ENCODE data around the gene ATP13A1. TPM values are rescaled to one million over a fixed set of nuclear protein-coding genes. Genes with fewer than 3 reads are reported as not detected.
"Not testable (repeated sequence)": the region's sequence is repeated elsewhere in the genome, so short reads cannot be mapped to it uniquely, and the experiment has no call there.

ATP13A1 gene
- total RNA-seq, 4 donors from 2014 or later = 17.4 to 130 (median 56.9) TPM

DNA sequence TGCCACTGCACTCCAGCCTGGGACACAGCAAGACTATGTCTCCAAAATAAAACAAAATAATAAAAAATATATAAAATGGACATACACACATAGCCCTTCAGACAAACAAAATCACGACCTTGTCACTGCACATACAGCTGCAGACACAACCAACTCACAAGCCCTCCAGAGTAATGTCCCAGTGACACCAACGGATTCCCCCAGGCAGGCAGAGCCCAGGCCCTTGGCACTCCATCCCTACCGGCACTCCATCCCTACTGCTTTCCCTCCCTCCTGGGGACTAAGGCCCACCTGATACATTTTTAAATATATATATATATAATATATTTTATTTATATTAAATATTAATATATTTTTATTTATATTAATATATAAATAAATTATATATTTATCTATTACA, 23.6 kb upstream of the ATP13A1 start:
- TF ChIP-seq, protein P1, sequence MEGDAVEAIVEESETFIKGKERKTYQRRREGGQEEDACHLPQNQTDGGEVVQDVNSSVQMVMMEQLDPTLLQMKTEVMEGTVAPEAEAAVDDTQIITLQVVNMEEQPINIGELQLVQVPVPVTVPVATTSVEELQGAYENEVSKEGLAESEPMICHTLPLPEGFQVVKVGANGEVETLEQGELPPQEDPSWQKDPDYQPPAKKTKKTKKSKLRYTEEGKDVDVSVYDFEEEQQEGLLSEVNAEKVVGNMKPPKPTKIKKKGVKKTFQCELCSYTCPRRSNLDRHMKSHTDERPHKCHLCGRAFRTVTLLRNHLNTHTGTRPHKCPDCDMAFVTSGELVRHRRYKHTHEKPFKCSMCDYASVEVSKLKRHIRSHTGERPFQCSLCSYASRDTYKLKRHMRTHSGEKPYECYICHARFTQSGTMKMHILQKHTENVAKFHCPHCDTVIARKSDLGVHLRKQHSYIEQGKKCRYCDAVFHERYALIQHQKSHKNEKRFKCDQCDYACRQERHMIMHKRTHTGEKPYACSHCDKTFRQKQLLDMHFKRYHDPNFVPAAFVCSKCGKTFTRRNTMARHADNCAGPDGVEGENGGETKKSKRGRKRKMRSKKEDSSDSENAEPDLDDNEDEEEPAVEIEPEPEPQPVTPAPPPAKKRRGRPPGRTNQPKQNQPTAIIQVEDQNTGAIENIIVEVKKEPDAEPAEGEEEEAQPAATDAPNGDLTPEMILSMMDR (IDR thresholded peaks at IDR 0.05) = no peak
- no peak for TF ChIP-seq POLR2A (IDR thresholded peaks at IDR 0.05)

DNA sequence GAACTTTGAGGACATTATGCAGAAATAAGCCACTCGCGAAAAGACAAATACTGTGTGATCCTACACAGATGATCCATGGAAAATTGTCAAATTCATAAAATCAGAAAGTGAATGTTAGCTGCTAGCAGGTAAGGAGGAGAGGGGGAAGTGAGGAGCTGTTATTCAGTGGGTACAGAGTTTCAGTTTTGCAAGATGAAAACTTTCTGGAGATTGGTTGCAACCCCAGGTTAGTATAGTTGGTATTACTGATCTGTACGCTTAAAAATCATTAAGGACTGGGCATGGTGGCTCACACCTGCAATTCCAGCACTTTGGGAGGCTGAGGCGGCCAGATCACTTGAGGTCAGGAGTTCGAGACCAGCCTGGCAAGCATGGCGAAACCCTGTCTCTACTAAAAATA, 23.1 kb upstream of the ATP13A1 start:
- intact Hi-C loops (cut with DNase I; ENCODE audit: low total_unique reads) = no loop called here
- no peak overlapping the region for H3K27ac ChIP-seq
- no peak overlapping the region for H3K4me3 ChIP-seq
- no peaks in the 10 kb centered on the region for H3K36me3 ChIP-seq
- TF ChIP-seq, protein P1 (IDR thresholded peaks at IDR 0.05) = no peak
- no peak for TF ChIP-seq POLR2A (IDR thresholded peaks at IDR 0.05)
- DNase-seq = no peak
- no peaks in the 10 kb centered on the region for H3K9me3 ChIP-seq
- no peaks in the 10 kb centered on the region for H3K4me1 ChIP-seq
- no peaks in the 10 kb centered on the region for H3K27me3 ChIP-seq

More for the DNA sequence above, 23.6 kb upstream of the ATP13A1 start:
- Histone ChIP-seq H3K4me1 (no peaks in the 10 kb centered on the region), H3K9me3 (no peaks in the 10 kb centered on the region), H3K36me3 (no peaks in the 10 kb centered on the region), H3K4me3 (no peak overlapping the region), H3K27me3 (no peaks in the 10 kb centered on the region), H3K27ac (no peak overlapping the region)
- no peak for DNase-seq
- intact Hi-C loops (cut with DNase I; ENCODE audit: low total_unique reads) = no loop called here

DNA sequence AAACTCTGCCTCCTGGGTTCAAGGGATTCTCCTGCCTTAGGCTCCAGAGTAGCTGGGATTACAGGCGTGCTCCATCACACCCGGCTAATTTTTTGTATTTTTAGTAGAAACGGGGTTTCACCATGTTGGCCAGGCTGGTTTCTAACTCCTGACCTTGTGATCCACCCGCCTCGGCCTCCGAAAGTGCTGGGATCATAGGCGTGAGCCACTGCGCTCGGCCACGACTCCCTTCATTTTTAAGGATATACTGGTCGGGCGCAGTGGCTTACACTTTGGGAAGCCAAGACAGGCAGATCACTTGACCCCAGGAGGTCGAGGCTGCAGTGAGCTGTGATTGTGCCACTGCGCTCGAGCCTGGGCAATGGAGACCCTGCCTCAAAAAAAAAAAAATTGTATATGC, 22.6 kb upstream of the ATP13A1 start:
- H3K4me3 ChIP-seq; DNase-seq; H3K4me1 ChIP-seq; H3K27me3 ChIP-seq; H3K36me3 ChIP-seq; intact Hi-C loops (cut with DNase I; ENCODE audit: low total_unique reads); H3K9me3 ChIP-seq; H3K27ac ChIP-seq: not testable (repeated sequence)

DNA sequence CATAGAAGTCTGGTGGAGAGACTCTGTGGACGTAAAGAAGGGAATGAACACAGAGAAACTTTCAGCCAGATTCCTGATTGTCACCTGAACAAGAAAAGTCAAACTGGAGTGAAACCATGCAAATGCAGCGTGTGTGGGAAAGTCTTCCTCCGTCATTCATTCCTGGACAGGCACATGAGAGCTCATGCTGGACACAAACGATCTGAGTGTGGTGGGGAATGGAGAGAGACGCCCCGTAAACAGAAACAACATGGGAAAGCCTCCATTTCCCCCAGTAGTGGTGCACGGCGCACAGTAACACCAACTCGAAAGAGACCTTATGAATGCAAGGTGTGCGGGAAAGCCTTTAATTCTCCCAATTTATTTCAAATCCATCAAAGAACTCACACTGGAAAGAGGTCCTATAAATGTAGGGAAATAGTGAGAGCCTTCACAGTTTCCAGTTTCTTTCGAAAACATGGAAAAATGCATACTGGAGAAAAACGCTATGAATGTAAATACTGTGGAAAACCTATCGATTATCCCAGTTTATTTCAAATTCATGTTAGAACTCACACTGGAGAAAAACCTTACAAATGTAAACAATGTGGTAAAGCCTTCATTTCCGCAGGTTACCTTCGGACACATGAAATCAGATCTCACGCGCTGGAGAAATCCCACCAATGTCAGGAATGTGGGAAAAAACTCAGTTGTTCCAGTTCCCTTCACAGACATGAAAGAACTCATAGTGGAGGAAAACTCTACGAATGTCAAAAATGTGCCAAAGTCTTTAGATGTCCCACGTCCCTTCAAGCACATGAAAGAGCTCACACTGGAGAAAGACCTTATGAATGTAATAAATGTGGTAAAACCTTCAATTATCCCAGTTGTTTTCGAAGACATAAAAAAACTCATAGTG, 15.9 kb upstream of the ATP13A1 start:
- no peak overlapping the region for H3K4me3 ChIP-seq
- H3K36me3 ChIP-seq = no peaks in the 10 kb centered on the region
- H3K4me1 ChIP-seq = no peaks in the 10 kb centered on the region
- intact Hi-C loops (cut with DNase I; ENCODE audit: low total_unique reads) = no loop called here
- no peak overlapping the region for H3K27ac ChIP-seq
- no peak for DNase-seq
- H3K27me3 ChIP-seq = no peaks in the 10 kb centered on the region
- peaks cover 0 to 4% of the 10 kb centered on the region in 2 donors for H3K9me3 ChIP-seq
- TF ChIP-seq, protein P1 (IDR thresholded peaks at IDR 0.05) = no peak

DNA sequence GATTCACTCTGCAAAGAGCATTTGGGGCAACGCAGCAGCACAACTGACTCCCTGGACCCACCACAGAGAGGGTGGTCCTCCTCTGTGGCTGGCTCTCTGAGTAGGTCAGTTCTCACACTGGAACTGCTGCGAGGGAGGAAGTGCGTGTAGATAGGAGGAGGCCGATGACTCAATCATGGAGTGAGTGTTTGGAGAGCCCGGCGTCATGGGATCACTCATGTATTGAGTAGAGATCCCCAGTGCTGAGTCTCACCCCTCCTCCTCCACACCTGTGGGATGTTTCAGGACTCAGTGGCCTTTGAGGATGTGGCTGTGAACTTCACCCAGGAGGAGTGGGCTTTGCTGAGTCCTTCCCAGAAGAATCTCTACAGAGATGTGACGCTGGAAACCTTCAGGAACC, 14.1 kb upstream of the ATP13A1 start:
- Histone ChIP-seq H3K9me3 (peaks cover 0 to 4% of the 10 kb centered on the region in 2 donors), H3K27me3 (no peaks in the 10 kb centered on the region), H3K27ac (no peak overlapping the region), H3K36me3 (no peaks in the 10 kb centered on the region), H3K4me3 (no peak overlapping the region), H3K4me1 (no peaks in the 10 kb centered on the region)
- DNase-seq = no peak
- TF ChIP-seq, protein P1 (IDR thresholded peaks at IDR 0.05) = no peak
- no peak for TF ChIP-seq POLR2A (IDR thresholded peaks at IDR 0.05)
- intact Hi-C loops (cut with DNase I; ENCODE audit: low total_unique reads) = no loop called here
